HCT116 (cell line): ENCODE results near the gene GLB1L. TPM values are rescaled to one million over a fixed set of nuclear protein-coding genes. Genes with fewer than 3 reads are reported as not detected.

Experiments used
- ATAC-seq: fragments of 200-7000 bp; cut with Tn5 transposase; 2 replicates; pipeline ENCODE4 v1.9.1; 2020; ENCODE audit warnings: mild to moderate bottlenecking, moderate library complexity
- BruUV-seq: library from RNA; stranded (reverse); fragments of 400-500 nt; replicated peaks from 2 replicates; lab custom pipeline; 2021; lab: Mats Ljungman, UMichigan
- CTCF ChIA-PET: fragments of 300-600 bp; sonication (Branson Sonifier 250); formaldehyde crosslinking; loops from one replicate; lab custom pipeline; 2021; ENCODE audit warnings: antibody characterized with exemption; lab: Charles Lee
- POLR2A ChIA-PET: fragments of 300-600, 350-600 bp; sonication (Branson Sonifier 250); formaldehyde crosslinking; loops from one replicate; lab custom pipeline; 2021; ENCODE audit warnings: antibody characterized with exemption; lab: Charles Lee
- RAD21 ChIA-PET, 2 experiments: fragments of 300-600 bp; sonication (Branson Sonifier 250); formaldehyde crosslinking; loops; one replicate each; lab custom pipeline; 2023; ENCODE audit warnings: low total read pairs in 2 of 2; ENCODE audit not compliant: uncharacterized antibody in 2 of 2, unreplicated experiment in 2 of 2, low non-redundant PET in 1 of 2; lab: Charles Lee
- DNase-seq: peaks from one replicate; pipeline ENCODE4 v3.0.0-alpha.2; 2010; ENCODE audit warnings: low read depth, low spot score
- H2AFZ ChIP-seq: fragments of 200-600 bp; shearing (Covaris generic), sonication (generic); 2 replicates; pipeline ENCODE4 v1.6.1; 2017; ENCODE audit warnings: low read depth, mixed run types, mixed read lengths, antibody characterized with exemption, low read length; ENCODE audit not compliant: poor library complexity, severe bottlenecking
- H3K27ac ChIP-seq: 2 replicates; pipeline ENCODE4 v1.5.1; 2012; ENCODE audit warnings: low read depth, low read length
- H3K27me3 ChIP-seq: fragments of 200-600 bp; sonication (generic); 2 replicates; pipeline ENCODE4 v1.6.1; 2016; ENCODE audit warnings: mixed run types, low read length, mixed read lengths; ENCODE audit not compliant: insufficient read depth
- H3K36me3 ChIP-seq, 2 experiments: fragments of 200-500 bp in 1 of 2; fragments of 200-600 bp in 1 of 2; sonication (Bioruptor generic) in 1 of 2; sonication (generic) in 1 of 2; 2 replicates each; pipeline versions ENCODE4 v1.5.1 to v1.6.1; 2014 to 2016; ENCODE audit warnings: low read length in 2 of 2, inconsistent platforms in 1 of 2, mixed read lengths in 1 of 2, mixed run types in 1 of 2; ENCODE audit not compliant: insufficient read depth in 2 of 2, control insufficient read depth in 1 of 2
- H3K4me1 ChIP-seq, 2 experiments: fragments of 200-600 bp in 1 of 2; sonication (generic) in 1 of 2; 2 replicates each; pipeline versions ENCODE4 v1.5.1 to v1.6.1; 2012 to 2017; ENCODE audit warnings: low read length in 2 of 2, inconsistent platforms in 1 of 2, mild to moderate bottlenecking in 1 of 2, mixed read lengths in 1 of 2, mixed run types in 1 of 2, moderate library complexity in 1 of 2; ENCODE audit not compliant: insufficient read depth in 2 of 2, control insufficient read depth in 1 of 2
- H3K4me2 ChIP-seq: fragments of 200-600 bp; sonication (generic); 2 replicates; pipeline ENCODE4 v1.6.1; 2017; ENCODE audit warnings: mixed run types, low read length, mixed read lengths
- H3K4me3 ChIP-seq, 2 experiments: fragments of 200-600 bp in 1 of 2; sonication (generic) in 1 of 2; replicated peaks in 1 of 2; 2 replicates each; pipeline ENCODE4 v1.5.1; 2011 to 2016; ENCODE audit warnings: low read length in 2 of 2, control low read depth in 1 of 2, low read depth in 1 of 2, mild to moderate bottlenecking in 1 of 2, mixed read lengths in 1 of 2, mixed run types in 1 of 2
- H3K79me2 ChIP-seq: fragments of 200-600 bp; sonication (generic); 2 replicates; pipeline ENCODE4 v1.6.1; 2017; ENCODE audit warnings: mild to moderate bottlenecking, mixed run types, low read length, moderate library complexity, mixed read lengths; ENCODE audit not compliant: insufficient read depth
- H3K9ac ChIP-seq: fragments of 200-600 bp; sonication (generic); 2 replicates; pipeline ENCODE4 v1.6.1; 2016; ENCODE audit warnings: low read length, mixed read lengths
- H3K9me2 ChIP-seq: fragments of 200-600 bp; sonication (generic), shearing (Covaris generic); 2 replicates; pipeline ENCODE4 v1.6.1; 2017; ENCODE audit warnings: mixed run types, mild to moderate bottlenecking, moderate library complexity; ENCODE audit not compliant: insufficient read depth
- H3K9me3 ChIP-seq, 2 experiments: fragments of 200-500 bp in 1 of 2; fragments of 200-600 bp in 1 of 2; sonication (Bioruptor generic) in 1 of 2; sonication (generic) in 1 of 2; 2 replicates each; pipeline ENCODE4 v1.6.1; 2014 to 2017; ENCODE audit warnings: low read length in 2 of 2, mixed read lengths in 2 of 2, inconsistent platforms in 1 of 2, low read depth in 1 of 2, mild to moderate bottlenecking in 1 of 2, mixed run types in 1 of 2, moderate library complexity in 1 of 2; ENCODE audit not compliant: control insufficient read depth in 1 of 2, insufficient read depth in 1 of 2
- H4K20me1 ChIP-seq: fragments of 200-600 bp; sonication (generic), shearing (Covaris generic); 2 replicates; pipeline ENCODE4 v1.6.1; 2017; ENCODE audit warnings: mixed run types, mild to moderate bottlenecking, moderate library complexity; ENCODE audit not compliant: insufficient read depth
- EZH2phosphoT487 ChIP-seq: fragments of 200-600 bp; IDR thresholded peaks from 2 replicates; pipeline ENCODE4 v1.6.1; 2018; ENCODE audit warnings: antibody characterized with exemption, borderline replicate concordance
- SIN3A ChIP-seq: IDR thresholded peaks from 2 replicates; pipeline ENCODE4 v1.6.1; 2012; ENCODE audit warnings: low read depth
- ZFX ChIP-seq: fragments of 450-650 bp; IDR thresholded peaks from 2 replicates; pipeline ENCODE4 v1.6.1; 2017
- ZNF274 ChIP-seq: fragments of 200-500 bp; sonication (Bioruptor generic); IDR thresholded peaks from 2 replicates; pipeline ENCODE4 v1.6.1; 2014; ENCODE audit warnings: mild to moderate bottlenecking, low read depth, low read length, inconsistent platforms
- intact Hi-C: fragments of 100-400 bp; cut with micrococcal nuclease; formaldehyde crosslinking; loops from 2 replicates; pipeline ENCODE4 v1.10.0; 2022
- total RNA-seq: library from RNA; stranded (reverse); gene quantifications from one replicate; pipeline ENCODE4 v1.2.1, GENCODE V29; 2021; ENCODE audit not compliant: unreplicated experiment
- TF ChIP-seq, protein P1 (sequence below): IDR thresholded peaks from 2 replicates; pipeline ENCODE4 v1.6.1; 2011; ENCODE audit warnings: mild to moderate bottlenecking, low read length, moderate library complexity; ENCODE audit not compliant: insufficient replicate concordance; ENCODE audit errors: extremely low read depth
- TF ChIP-seq, protein P2 (sequence below): IDR thresholded peaks from 2 replicates; pipeline ENCODE4 v1.6.1; 2012; ENCODE audit warnings: low read depth

GLB1L gene
- total RNA-seq, 1 experiment from 2014 or later, result 6.6 TPM

DNA sequence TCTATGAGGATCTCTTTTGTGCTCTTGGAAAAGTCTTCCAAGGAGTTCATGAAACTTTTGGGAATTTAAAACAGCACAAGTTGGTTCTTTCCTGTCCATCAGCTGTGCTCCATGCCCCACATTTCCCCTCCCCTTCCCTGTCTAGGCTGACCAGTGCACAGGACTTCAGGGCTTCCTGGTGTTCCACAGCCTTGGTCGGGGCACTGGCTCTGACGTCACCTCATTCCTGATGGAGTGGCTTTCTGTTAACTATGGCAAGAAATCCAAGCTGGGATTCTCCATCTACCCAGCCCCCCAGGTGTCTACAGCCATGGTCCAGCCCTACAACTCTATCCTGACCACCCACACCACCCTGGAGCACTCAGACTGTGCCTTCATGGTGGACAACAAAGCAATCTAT is 25.8 kb upstream of the GLB1L start:
- Histone ChIP-seq H3K79me2 (no peaks in the 10 kb centered on the region), H4K20me1 (no peaks in the 10 kb centered on the region), H3K27ac (no peak overlapping the region), H3K4me1 (peaks cover 27 to 35% of the 10 kb centered on the region in 2 experiments), H3K36me3 (no peaks in the 10 kb centered on the region), H3K9me3 (no peaks in the 10 kb centered on the region), H3K27me3 (peaks cover 6% of the 10 kb centered on the region; the same call in 1 of the 2 replicates), H3K9ac (no peak overlapping the region), H2AFZ (no peak overlapping the region), H3K9me2 (no peaks in the 10 kb centered on the region), H3K4me3 (no peak overlapping the region), H3K4me2 (no peak overlapping the region)
- ATAC-seq, result no peak
- TF ChIP-seq ZFX, result no peak
- TF ChIP-seq, protein P1, sequence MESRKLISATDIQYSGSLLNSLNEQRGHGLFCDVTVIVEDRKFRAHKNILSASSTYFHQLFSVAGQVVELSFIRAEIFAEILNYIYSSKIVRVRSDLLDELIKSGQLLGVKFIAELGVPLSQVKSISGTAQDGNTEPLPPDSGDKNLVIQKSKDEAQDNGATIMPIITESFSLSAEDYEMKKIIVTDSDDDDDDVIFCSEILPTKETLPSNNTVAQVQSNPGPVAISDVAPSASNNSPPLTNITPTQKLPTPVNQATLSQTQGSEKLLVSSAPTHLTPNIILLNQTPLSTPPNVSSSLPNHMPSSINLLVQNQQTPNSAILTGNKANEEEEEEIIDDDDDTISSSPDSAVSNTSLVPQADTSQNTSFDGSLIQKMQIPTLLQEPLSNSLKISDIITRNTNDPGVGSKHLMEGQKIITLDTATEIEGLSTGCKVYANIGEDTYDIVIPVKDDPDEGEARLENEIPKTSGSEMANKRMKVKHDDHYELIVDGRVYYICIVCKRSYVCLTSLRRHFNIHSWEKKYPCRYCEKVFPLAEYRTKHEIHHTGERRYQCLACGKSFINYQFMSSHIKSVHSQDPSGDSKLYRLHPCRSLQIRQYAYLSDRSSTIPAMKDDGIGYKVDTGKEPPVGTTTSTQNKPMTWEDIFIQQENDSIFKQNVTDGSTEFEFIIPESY, result no peak
- no TSS peak for BruUV-seq
- RAD21 ChIA-PET, result no interaction called here
- intact Hi-C loops, result no loop called here
- POLR2A ChIA-PET, result no interaction called here
- DNase-seq, result no peak
- CTCF ChIA-PET, result no interaction called here

DNA sequence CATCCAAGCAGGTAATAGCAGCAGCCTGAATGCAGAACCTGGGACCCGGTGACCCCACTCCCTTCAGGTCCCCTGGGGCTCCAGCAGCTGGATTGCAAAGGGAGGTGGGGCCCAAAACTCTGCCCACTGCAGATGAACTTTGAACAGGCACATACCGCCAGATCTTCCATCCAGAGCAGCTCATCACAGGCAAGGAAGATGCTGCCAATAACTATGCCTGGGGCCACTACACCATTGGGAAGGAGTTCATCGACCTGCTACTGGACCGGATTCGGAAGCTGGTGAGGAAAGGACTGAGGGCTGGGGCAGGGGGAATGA is 24.8 kb upstream of the GLB1L start:
- H3K9me2 ChIP-seq, result no peaks in the 10 kb centered on the region
- H2AFZ ChIP-seq, result no peak overlapping the region
- TF ChIP-seq EZH2phosphoT487, result no peak
- TF ChIP-seq, protein P2, sequence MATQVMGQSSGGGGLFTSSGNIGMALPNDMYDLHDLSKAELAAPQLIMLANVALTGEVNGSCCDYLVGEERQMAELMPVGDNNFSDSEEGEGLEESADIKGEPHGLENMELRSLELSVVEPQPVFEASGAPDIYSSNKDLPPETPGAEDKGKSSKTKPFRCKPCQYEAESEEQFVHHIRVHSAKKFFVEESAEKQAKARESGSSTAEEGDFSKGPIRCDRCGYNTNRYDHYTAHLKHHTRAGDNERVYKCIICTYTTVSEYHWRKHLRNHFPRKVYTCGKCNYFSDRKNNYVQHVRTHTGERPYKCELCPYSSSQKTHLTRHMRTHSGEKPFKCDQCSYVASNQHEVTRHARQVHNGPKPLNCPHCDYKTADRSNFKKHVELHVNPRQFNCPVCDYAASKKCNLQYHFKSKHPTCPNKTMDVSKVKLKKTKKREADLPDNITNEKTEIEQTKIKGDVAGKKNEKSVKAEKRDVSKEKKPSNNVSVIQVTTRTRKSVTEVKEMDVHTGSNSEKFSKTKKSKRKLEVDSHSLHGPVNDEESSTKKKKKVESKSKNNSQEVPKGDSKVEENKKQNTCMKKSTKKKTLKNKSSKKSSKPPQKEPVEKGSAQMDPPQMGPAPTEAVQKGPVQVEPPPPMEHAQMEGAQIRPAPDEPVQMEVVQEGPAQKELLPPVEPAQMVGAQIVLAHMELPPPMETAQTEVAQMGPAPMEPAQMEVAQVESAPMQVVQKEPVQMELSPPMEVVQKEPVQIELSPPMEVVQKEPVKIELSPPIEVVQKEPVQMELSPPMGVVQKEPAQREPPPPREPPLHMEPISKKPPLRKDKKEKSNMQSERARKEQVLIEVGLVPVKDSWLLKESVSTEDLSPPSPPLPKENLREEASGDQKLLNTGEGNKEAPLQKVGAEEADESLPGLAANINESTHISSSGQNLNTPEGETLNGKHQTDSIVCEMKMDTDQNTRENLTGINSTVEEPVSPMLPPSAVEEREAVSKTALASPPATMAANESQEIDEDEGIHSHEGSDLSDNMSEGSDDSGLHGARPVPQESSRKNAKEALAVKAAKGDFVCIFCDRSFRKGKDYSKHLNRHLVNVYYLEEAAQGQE, result no peak
- TF ChIP-seq ZNF274, result no peak
- no peak for TF ChIP-seq SIN3A
- H3K36me3 ChIP-seq, result no peaks in the 10 kb centered on the region
- no peak overlapping the region for H3K27ac ChIP-seq
- DNase-seq, result no peak
- CTCF ChIA-PET, result interaction anchor here (0.9 kb wide), 1 partner anchor 99 kb away, joined by 3 read pairs; no protein-coding TSS in a partner anchor
- H3K4me3 ChIP-seq, result no peak overlapping the region
- BruUV-seq, result no TSS peak
- H3K9ac ChIP-seq, result no peak overlapping the region
- H3K27me3 ChIP-seq, result peaks cover 6% of the 10 kb centered on the region; the same call in 1 of the 2 replicates
- H3K9me3 ChIP-seq, result no peaks in the 10 kb centered on the region
- peaks cover 24 to 27% of the 10 kb centered on the region in 2 experiments for H3K4me1 ChIP-seq
- no peaks in the 10 kb centered on the region for H3K79me2 ChIP-seq
- ATAC-seq, result no peak
- no peaks in the 10 kb centered on the region for H4K20me1 ChIP-seq
- no peak overlapping the region for H3K4me2 ChIP-seq
- POLR2A ChIA-PET, result interaction anchor here (1.7 kb wide), 1 partner anchor 9 kb away, joined by 5 read pairs; the partner anchor contains the start of gene DNAJB2
- RAD21 ChIA-PET, result no interaction called here
- intact Hi-C loops, result no loop called here
